Stimulated activated CD4-positive, alpha-beta T cell treated with anti-CD3 and anti-CD28 coated beads, TNF-alpha, amount 100 ng/mL, for 24 hours (primary cell): Measurements from ENCODE around the gene MET.
"Not testable (repeated sequence)": the region's sequence is repeated elsewhere in the genome, so short reads cannot be mapped to it uniquely, and the experiment has no call there.

Experiments
- DNase-seq, 3 experiments: peaks; one replicate each; pipeline ENCODE4 v3.0.0-alpha.2; 2020; ENCODE audit warnings: low read depth in 3 of 3

Gene MET

GRCh38 chr7:116727432-116728009, 55.5 kb downstream of the MET start:
- DNase-seq, result no peak

GRCh38 chr7:116728413-116728812, 56.4 kb downstream of the MET start:
- no peak for DNase-seq

GRCh38 chr7:116730097-116731022, 58.4 kb downstream of the MET start:
- DNase-seq, result no peak

GRCh38 chr7:116731023-116731395, 59.0 kb downstream of the MET start:
- no peak for DNase-seq

GRCh38 chr7:116731445-116732335, 59.7 kb downstream of the MET start:
- no peak for DNase-seq

- no peak for DNase-seq
Measured at GRCh38 chr7:116732788-116733694, 61.0 kb downstream of the MET start.

- no peak for DNase-seq
Measured at GRCh38 chr7:116733924-116734580, 62.1 kb downstream of the MET start.

- no peak for DNase-seq
Measured at GRCh38 chr7:116734710-116735109, 62.7 kb downstream of the MET start.

- DNase-seq, result no peak
Measured at GRCh38 chr7:116736927-116737715, 65.1 kb downstream of the MET start.

- no peak for DNase-seq
Measured at GRCh38 chr7:116738378-116738777, 66.4 kb downstream of the MET start.

- no peak for DNase-seq
Measured at GRCh38 chr7:116739307-116739706, 67.3 kb downstream of the MET start.

- DNase-seq, result no peak
Measured at GRCh38 chr7:116740231-116740630, 68.2 kb downstream of the MET start.

- no peak for DNase-seq
Measured at GRCh38 chr7:116740755-116741462, 68.9 kb downstream of the MET start.

- DNase-seq, result no peak
Measured at GRCh38 chr7:116741625-116742316, 69.8 kb downstream of the MET start.

GRCh38 chr7:116742641-116743040, 70.6 kb downstream of the MET start:
- no peak for DNase-seq

- DNase-seq, result not testable (repeated sequence)
Measured at GRCh38 chr7:116743835-116744234, 71.8 kb downstream of the MET start.

- DNase-seq, result not testable (repeated sequence)
Measured at GRCh38 chr7:116746388-116746787, 74.4 kb downstream of the MET start.

- not testable (repeated sequence) for DNase-seq
Measured at GRCh38 chr7:116751070-116751469, 79.1 kb downstream of the MET start.
